ENCODE results near the gene ARRB2. TPM values are rescaled to one million over a fixed set of nuclear protein-coding genes. Genes with fewer than 3 reads are reported as not detected.

ARRB2 gene
- total and polyA plus RNA-seq, 2 of the 8 experiments (the other 6 are each of a cell fraction or from before 2014, with no cell fraction given): 72.4 to 101 TPM

DNA sequence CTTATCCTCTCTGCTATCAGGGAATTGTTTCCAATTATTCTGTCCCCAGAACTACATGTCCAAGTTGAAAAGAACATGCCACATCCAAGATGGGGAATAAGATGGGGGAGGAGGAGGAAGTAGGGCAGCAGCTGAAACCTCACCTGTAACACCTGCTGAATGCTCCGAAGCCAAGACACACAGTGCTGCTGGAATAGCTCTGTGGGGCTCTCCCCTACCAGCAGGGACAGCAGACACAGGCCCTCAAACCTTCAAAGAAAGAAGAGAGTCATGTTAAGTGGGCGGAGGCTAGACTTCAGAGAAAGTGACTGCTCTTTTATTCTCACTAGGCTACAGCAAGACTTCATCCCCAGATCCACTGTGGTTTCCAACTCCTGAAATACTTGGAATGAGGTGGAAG is 19.7 kb upstream of the ARRB2 start:
- TF ChIP-seq BACH1 (IDR thresholded peaks at IDR 0.05; ENCODE audit: low read length): no peak
- TF ChIP-seq EGR1 (IDR thresholded peaks at IDR 0.05; ENCODE audit: borderline replicate concordance, low read depth, low read length): no peak
- TF ChIP-seq CBX5 (IDR thresholded peaks at IDR 0.05; ENCODE audit: low read depth, low read length): no peak
- TF ChIP-seq, protein P1, sequence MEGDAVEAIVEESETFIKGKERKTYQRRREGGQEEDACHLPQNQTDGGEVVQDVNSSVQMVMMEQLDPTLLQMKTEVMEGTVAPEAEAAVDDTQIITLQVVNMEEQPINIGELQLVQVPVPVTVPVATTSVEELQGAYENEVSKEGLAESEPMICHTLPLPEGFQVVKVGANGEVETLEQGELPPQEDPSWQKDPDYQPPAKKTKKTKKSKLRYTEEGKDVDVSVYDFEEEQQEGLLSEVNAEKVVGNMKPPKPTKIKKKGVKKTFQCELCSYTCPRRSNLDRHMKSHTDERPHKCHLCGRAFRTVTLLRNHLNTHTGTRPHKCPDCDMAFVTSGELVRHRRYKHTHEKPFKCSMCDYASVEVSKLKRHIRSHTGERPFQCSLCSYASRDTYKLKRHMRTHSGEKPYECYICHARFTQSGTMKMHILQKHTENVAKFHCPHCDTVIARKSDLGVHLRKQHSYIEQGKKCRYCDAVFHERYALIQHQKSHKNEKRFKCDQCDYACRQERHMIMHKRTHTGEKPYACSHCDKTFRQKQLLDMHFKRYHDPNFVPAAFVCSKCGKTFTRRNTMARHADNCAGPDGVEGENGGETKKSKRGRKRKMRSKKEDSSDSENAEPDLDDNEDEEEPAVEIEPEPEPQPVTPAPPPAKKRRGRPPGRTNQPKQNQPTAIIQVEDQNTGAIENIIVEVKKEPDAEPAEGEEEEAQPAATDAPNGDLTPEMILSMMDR (IDR thresholded peaks at IDR 0.05; ENCODE audit: control extremely low read depth in 1 of 3, insufficient read depth in 1 of 3, low read depth in 1 of 3, low read length in 3 of 3): no peak
- no peak for TF ChIP-seq POU5F1 (IDR thresholded peaks at IDR 0.05; ENCODE audit: low read depth, low read length)
- no peak for TF ChIP-seq ASH2L (IDR thresholded peaks at IDR 0.05; ENCODE audit: low read length)
- TF ChIP-seq BRCA1 (IDR thresholded peaks at IDR 0.05; ENCODE audit: low read depth, low read length): no peak
- TF ChIP-seq SP4 (IDR thresholded peaks at IDR 0.05; ENCODE audit: low read length): no peak
- TF ChIP-seq CTBP2 (IDR thresholded peaks at IDR 0.05; ENCODE audit: borderline replicate concordance, insufficient read depth, insufficient read length, low read length): no peak
- WGBS, 2 experiments (ENCODE audit: extremely low coverage in 1 of 2, insufficient coverage in 1 of 2, insufficient read length in 1 of 2, insufficient replicate concordance in 2 of 2, low coverage in 1 of 2, low lambda C conversion rate in 2 of 2, missing lambda C conversion rate in 1 of 2): 81% methylated on average over 2 of the region's 2 CpGs; no CpG with 5 or more reads in 1 of the 2 experiments

More for the DNA sequence above, 19.7 kb upstream of the ARRB2 start:
- Histone ChIP-seq H3K36me3 (ENCODE audit: control insufficient read depth in 2 of 4, insufficient read depth in 4 of 4, low read length in 3 of 4) (peaks cover 6 to 23% (median 17%) of the 10 kb centered on the region in 4 experiments), H2AK5ac (ENCODE audit: low read depth, low read length) (no peak overlapping the region), H3K14ac (ENCODE audit: insufficient read length) (no peak overlapping the region), H3K9me3 (ENCODE audit: insufficient read depth in 2 of 2, low read depth in 1 of 2, low read length in 1 of 2) (no peaks in the 10 kb centered on the region), H2BK12ac (ENCODE audit: low read depth, low read length) (no peak overlapping the region), H3K18ac (ENCODE audit: extremely low read depth, low read length) (no peak overlapping the region), H3K79me2 (ENCODE audit: control insufficient read depth in 1 of 2, insufficient read depth in 2 of 2, low read length in 2 of 2) (peaks cover 20 to 84% of the 10 kb centered on the region in 2 experiments), H3K4me2 (ENCODE audit: insufficient read depth in 1 of 2, low read depth in 2 of 2, low read length in 2 of 2) (no peak overlapping the region), H4K91ac (replicated peaks; ENCODE audit: insufficient read length, low read length) (no peak overlapping the region), H3K4me1 (replicated peaks in 1 of 4; ENCODE audit: control insufficient read depth in 3 of 4, insufficient read depth in 4 of 4, low read length in 3 of 4) (no peaks in the 10 kb centered on the region), H2BK120ac (replicated peaks; ENCODE audit: low read depth, low read length) (no peak overlapping the region), H4K5ac (ENCODE audit: insufficient read length, low read depth, low read length) (no peak overlapping the region), H3K4ac (replicated peaks; ENCODE audit: insufficient read length, low read depth, low read length) (no peak overlapping the region), H2AFZ (ENCODE audit: low read length) (no peak overlapping the region), H4K8ac (ENCODE audit: extremely low read depth, insufficient read depth, low read length) (no peak overlapping the region), H2BK20ac (ENCODE audit: low read length) (no peak overlapping the region), H3K23me2 (ENCODE audit: low read depth, low read length) (no peaks in the 10 kb centered on the region), H4K20me1 (replicated peaks in 1 of 2; ENCODE audit: control insufficient read depth in 1 of 2, insufficient read depth in 2 of 2, low read length in 2 of 2) (peaks cover 9 to 10% of the 10 kb centered on the region in 2 experiments), H3K9ac (replicated peaks in 1 of 4; ENCODE audit: extremely low read depth in 1 of 4, low read depth in 3 of 4, low read length in 3 of 4) (no peak overlapping the region; a peak in 1 of 7 replicates), H3K27me3 (replicated peaks in 1 of 4; ENCODE audit: control insufficient read depth in 3 of 4, extremely low read depth in 1 of 4, insufficient read depth in 3 of 4, low read length in 3 of 4) (no peaks in the 10 kb centered on the region), H2BK5ac (ENCODE audit: low read depth, low read length) (no peak overlapping the region), H3K79me1 (ENCODE audit: low read depth, low read length) (peaks cover 4% of the 10 kb centered on the region; the same call in 1 of the 2 replicates), H2BK15ac (ENCODE audit: low read length) (no peak overlapping the region), H3K4me3 (ENCODE audit: extremely low read depth in 1 of 4, insufficient read depth in 2 of 4, low read depth in 3 of 4, low read length in 4 of 4) (no peak overlapping the region), H3K23ac (ENCODE audit: insufficient read length) (no peak overlapping the region), H3K27ac (ENCODE audit: low read depth, low read length) (no peak overlapping the region), H3K56ac (replicated peaks; ENCODE audit: insufficient read length, low read depth, low read length) (no peak overlapping the region)
- DNase-seq (ENCODE audit: low read depth in 1 of 2, low spot score in 2 of 2) (no peak), FAIRE-seq (no peak)
- CTCF ChIA-PET (ENCODE audit: partially characterized antibody): interaction anchor here (0.6 to 1.5 kb wide), 4 partner anchors 18 to 213 kb away, joined by 3 to 4 read pairs (median 3); no protein-coding TSS in a partner anchor
- POLR2A ChIA-PET (ENCODE audit: partially characterized antibody): interaction anchor here (0.8 to 1.7 kb wide), 2 partner anchors 12 to 18 kb away, joined by 3 to 5 read pairs; no protein-coding TSS in a partner anchor

Data from H1 (cell line).